Measurements from ENCODE around the gene SNED1.

DNA sequence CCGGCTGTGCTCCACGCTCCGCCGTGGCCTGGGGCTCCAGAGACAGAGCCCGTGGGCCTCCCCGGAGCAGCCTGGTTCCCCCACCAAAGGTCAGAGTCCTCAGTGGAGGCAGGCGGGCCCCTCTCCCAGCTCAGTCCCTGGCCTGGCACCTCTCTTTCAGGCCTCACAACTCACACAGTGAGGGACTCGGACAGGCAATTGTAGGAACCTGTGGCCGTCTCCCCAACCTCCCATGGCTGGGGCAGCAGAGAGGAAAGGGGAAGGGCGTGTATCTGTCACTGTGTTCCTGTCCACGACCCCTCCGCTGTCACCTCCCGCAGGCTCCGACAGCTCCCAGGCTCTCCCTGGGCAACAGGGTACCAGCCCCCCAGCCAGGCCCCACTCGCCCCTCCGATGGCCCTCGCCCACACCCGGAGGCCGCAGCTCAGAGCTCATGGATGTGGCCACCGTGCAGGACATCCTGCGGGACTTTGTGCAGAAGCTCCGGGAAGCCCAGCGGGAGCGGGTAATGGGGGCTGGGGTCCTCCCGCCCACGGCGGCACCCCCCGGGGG is 32.4 kb upstream of the SNED1 start:
- TF ChIP-seq, protein P1, sequence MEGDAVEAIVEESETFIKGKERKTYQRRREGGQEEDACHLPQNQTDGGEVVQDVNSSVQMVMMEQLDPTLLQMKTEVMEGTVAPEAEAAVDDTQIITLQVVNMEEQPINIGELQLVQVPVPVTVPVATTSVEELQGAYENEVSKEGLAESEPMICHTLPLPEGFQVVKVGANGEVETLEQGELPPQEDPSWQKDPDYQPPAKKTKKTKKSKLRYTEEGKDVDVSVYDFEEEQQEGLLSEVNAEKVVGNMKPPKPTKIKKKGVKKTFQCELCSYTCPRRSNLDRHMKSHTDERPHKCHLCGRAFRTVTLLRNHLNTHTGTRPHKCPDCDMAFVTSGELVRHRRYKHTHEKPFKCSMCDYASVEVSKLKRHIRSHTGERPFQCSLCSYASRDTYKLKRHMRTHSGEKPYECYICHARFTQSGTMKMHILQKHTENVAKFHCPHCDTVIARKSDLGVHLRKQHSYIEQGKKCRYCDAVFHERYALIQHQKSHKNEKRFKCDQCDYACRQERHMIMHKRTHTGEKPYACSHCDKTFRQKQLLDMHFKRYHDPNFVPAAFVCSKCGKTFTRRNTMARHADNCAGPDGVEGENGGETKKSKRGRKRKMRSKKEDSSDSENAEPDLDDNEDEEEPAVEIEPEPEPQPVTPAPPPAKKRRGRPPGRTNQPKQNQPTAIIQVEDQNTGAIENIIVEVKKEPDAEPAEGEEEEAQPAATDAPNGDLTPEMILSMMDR (IDR thresholded peaks at IDR 0.05; ENCODE audit: low read depth, low read length, poor library complexity, severe bottlenecking) = no peak
- no peak for TF ChIP-seq EZH2phosphoT487 (IDR thresholded peaks at IDR 0.05; ENCODE audit: borderline replicate concordance, low read length)

Measured in DOHH2 (cell line).